DND-41 (cell line): ENCODE results near the gene FMO2.

Experiments used
- CTCF ChIP-seq: IDR thresholded peaks from 2 replicates; pipeline ENCODE4 v1.5.1; 2012; ENCODE audit warnings: borderline replicate concordance, low read length, moderate library complexity, mild to moderate bottlenecking; ENCODE audit not compliant: poor library complexity, severe bottlenecking; ENCODE audit errors: extremely low read depth
- EZH2 ChIP-seq: IDR thresholded peaks from 3 replicates; pipeline ENCODE4 v1.6.1; 2012; ENCODE audit warnings: borderline replicate concordance, low read depth, mild to moderate bottlenecking, moderate library complexity, low read length, inconsistent platforms; ENCODE audit not compliant: severe bottlenecking

- TF ChIP-seq CTCF: no peak
- TF ChIP-seq EZH2: no peak
Measured at GRCh38 chr1:171204296-171204695, 19.2 kb downstream of the FMO2 start.
